MM.1S (cell line): ENCODE measurements around the gene GNAL.
"Not testable (repeated sequence)": the region's sequence is repeated elsewhere in the genome, so short reads cannot be mapped to it uniquely, and the experiment has no call there.

Experiments
- EZH2 ChIP-seq: fragments of 300-600 bp; sonication (generic); optimal IDR thresholded peaks from 2 replicates; pipeline ENCODE3; 2017; ENCODE audit warnings: low read depth, mild to moderate bottlenecking, antibody characterized with exemption, low read length, mixed read lengths
- EZH2phosphoT487 ChIP-seq: fragments of 300-600 bp; sonication (generic); IDR thresholded peaks from 2 replicates; pipeline ENCODE4 v1.6.1; 2018; ENCODE audit warnings: antibody characterized with exemption, low read length
- TF ChIP-seq, protein P1 (sequence below): fragments of 300-600 bp; sonication (generic); IDR thresholded peaks from 2 replicates; pipeline ENCODE4 v1.5.1; 2016; ENCODE audit warnings: antibody characterized with exemption, low read length, mixed read lengths

DNA sequence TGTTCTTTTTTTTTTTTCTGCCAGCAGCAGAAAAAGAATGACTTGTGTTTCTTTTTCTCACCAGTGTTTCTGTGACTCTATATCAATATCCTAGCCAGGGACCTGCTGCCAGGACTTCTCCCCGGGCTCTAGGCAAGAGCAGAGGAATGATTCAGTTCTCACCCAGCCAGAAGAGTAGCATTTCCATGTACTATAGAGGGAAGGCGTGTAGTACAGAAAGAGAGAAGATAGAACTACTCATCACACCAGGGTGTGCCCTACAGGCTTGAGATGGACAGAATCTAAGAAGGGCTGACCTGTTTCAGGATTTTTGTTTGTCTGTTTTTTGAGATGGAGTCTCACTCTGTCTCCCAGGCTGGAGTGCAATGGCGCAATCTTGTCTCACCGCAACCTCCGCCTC lies 230.5 kb downstream of the GNAL start:
- TF ChIP-seq, protein P1, sequence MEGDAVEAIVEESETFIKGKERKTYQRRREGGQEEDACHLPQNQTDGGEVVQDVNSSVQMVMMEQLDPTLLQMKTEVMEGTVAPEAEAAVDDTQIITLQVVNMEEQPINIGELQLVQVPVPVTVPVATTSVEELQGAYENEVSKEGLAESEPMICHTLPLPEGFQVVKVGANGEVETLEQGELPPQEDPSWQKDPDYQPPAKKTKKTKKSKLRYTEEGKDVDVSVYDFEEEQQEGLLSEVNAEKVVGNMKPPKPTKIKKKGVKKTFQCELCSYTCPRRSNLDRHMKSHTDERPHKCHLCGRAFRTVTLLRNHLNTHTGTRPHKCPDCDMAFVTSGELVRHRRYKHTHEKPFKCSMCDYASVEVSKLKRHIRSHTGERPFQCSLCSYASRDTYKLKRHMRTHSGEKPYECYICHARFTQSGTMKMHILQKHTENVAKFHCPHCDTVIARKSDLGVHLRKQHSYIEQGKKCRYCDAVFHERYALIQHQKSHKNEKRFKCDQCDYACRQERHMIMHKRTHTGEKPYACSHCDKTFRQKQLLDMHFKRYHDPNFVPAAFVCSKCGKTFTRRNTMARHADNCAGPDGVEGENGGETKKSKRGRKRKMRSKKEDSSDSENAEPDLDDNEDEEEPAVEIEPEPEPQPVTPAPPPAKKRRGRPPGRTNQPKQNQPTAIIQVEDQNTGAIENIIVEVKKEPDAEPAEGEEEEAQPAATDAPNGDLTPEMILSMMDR = not testable (repeated sequence)
- TF ChIP-seq EZH2phosphoT487, EZH2: not testable (repeated sequence)
